SK-N-SH (cell line): Measurements from ENCODE around the gene COL15A1. TPM values are rescaled to one million over a fixed set of nuclear protein-coding genes. Genes with fewer than 3 reads are reported as not detected.
A peak's percentile ranks its signal among the peaks of the same experiment; 100 is the strongest.

Experiments
- CTCF ChIA-PET: fragments of 300-600, 350-600 bp; formaldehyde crosslinking; extraction: SDS; loops from one replicate; lab custom pipeline; 2021; lab: Yijun Ruan, JAX
- POLR2A ChIA-PET: fragments of 350-600 bp; sonication (Branson Sonifier 250); formaldehyde crosslinking; extraction: SDS; loops from one replicate; lab custom pipeline; 2020; ENCODE audit warnings: antibody characterized with exemption, inconsistent platforms; lab: Yijun Ruan, JAX
- DNase-seq: peaks from one replicate; pipeline ENCODE4 v3.0.0; 2012
- H2AFZ ChIP-seq: fragments of 200-600 bp; sonication (generic); 2 replicates; pipeline ENCODE4 v1.8.1; 2016; ENCODE audit warnings: antibody characterized with exemption, mild to moderate bottlenecking, low read depth
- H3F3A ChIP-seq: fragments of 200-600 bp; sonication (generic); replicated peaks from 2 replicates; pipeline ENCODE3; 2016; ENCODE audit warnings: antibody characterized with exemption, mild to moderate bottlenecking; ENCODE audit not compliant: insufficient read depth
- H3K27ac ChIP-seq, 2 experiments: fragments of 200-500 bp in 1 of 2; fragments of 200-600 bp in 1 of 2; sonication (Bioruptor generic) in 1 of 2; sonication (generic), shearing (Covaris generic) in 1 of 2; 2 replicates each; pipeline versions ENCODE4 v1.5.1 to v1.6.1; 2014 to 2016; ENCODE audit warnings: low read depth in 2 of 2, inconsistent platforms in 1 of 2, low read length in 1 of 2, mild to moderate bottlenecking in 1 of 2, mixed read lengths in 1 of 2
- H3K27me3 ChIP-seq: fragments of 200-600 bp; sonication (generic), shearing (Covaris generic); 2 replicates; pipeline ENCODE4 v1.6.1; 2016; ENCODE audit warnings: mixed run types; ENCODE audit not compliant: insufficient read depth
- H3K36me3 ChIP-seq, 2 experiments: fragments of 200-500 bp in 1 of 2; fragments of 200-600 bp in 1 of 2; sonication (Bioruptor generic) in 1 of 2; sonication (generic) in 1 of 2; replicated peaks in 1 of 2; 2 replicates each; pipeline versions ENCODE3 to v1.5.1; 2014 to 2016; ENCODE audit warnings: low read length in 1 of 2, mild to moderate bottlenecking in 1 of 2; ENCODE audit not compliant: insufficient read depth in 2 of 2, control insufficient read depth in 1 of 2
- H3K4me1 ChIP-seq, 2 experiments: fragments of 200-500 bp in 1 of 2; fragments of 200-600 bp in 1 of 2; sonication (Bioruptor generic) in 1 of 2; sonication (generic), shearing (Covaris generic) in 1 of 2; 2 replicates each; pipeline versions ENCODE4 v1.5.1 to v1.6.1; 2014 to 2016; ENCODE audit warnings: low read depth in 1 of 2, low read length in 1 of 2, mixed run types in 1 of 2; ENCODE audit not compliant: insufficient read depth in 2 of 2, control insufficient read depth in 1 of 2
- H3K4me2 ChIP-seq: fragments of 200-600 bp; sonication (generic), shearing (Covaris generic); 2 replicates; pipeline ENCODE4 v1.6.1; 2017; ENCODE audit warnings: mixed run types
- H3K4me3 ChIP-seq, 2 experiments: fragments of 200-500 bp in 1 of 2; fragments of 200-600 bp in 1 of 2; sonication (Bioruptor generic) in 1 of 2; sonication (generic), shearing (Covaris generic) in 1 of 2; 2 replicates each; pipeline versions ENCODE4 v1.5.1 to v1.8.1; 2014 to 2016; ENCODE audit warnings: low read depth in 2 of 2, inconsistent platforms in 1 of 2, low read length in 1 of 2, mild to moderate bottlenecking in 1 of 2, mixed read lengths in 1 of 2, moderate library complexity in 1 of 2
- H3K79me2 ChIP-seq: fragments of 200-600 bp; sonication (generic); 2 replicates; pipeline ENCODE4 v1.8.1; 2017; ENCODE audit warnings: mild to moderate bottlenecking; ENCODE audit not compliant: insufficient read depth
- H3K9ac ChIP-seq: fragments of 200-600 bp; sonication (generic); 2 replicates; pipeline ENCODE4 v1.6.1; 2017; ENCODE audit warnings: mixed run types
- H3K9me2 ChIP-seq: fragments of 200-600 bp; sonication (generic); 2 replicates; pipeline ENCODE4 v1.6.1; 2017; ENCODE audit warnings: mixed run types
- H3K9me3 ChIP-seq: fragments of 200-600 bp; sonication (generic); 2 replicates; pipeline ENCODE4 v1.6.1; 2017; ENCODE audit warnings: mixed run types, mild to moderate bottlenecking, moderate library complexity
- H4K20me1 ChIP-seq: fragments of 200-600 bp; sonication (generic); 2 replicates; pipeline ENCODE4 v1.6.1; 2017; ENCODE audit warnings: mild to moderate bottlenecking, mixed run types; ENCODE audit not compliant: insufficient read depth
- ELF1 ChIP-seq: IDR thresholded peaks from 2 replicates; pipeline ENCODE4 v1.4.0; 2012
- FOXM1 ChIP-seq: IDR thresholded peaks from 2 replicates; pipeline ENCODE4 v1.4.0; 2012; ENCODE audit warnings: low read depth, mild to moderate bottlenecking
- MXI1 ChIP-seq: IDR thresholded peaks from 2 replicates; pipeline ENCODE4 v1.6.1; 2012; ENCODE audit warnings: mild to moderate bottlenecking, low read depth, low read length, improper control_type of control experiment
- NFIC ChIP-seq: IDR thresholded peaks from 2 replicates; pipeline ENCODE4 v1.4.0; 2012; ENCODE audit warnings: borderline replicate concordance
- RCOR1 ChIP-seq: fragments of 150-350 bp; IDR thresholded peaks from 2 replicates; pipeline ENCODE4 v1.6.1; 2017; ENCODE audit warnings: antibody characterized with exemption, low read length
- REST ChIP-seq: IDR thresholded peaks from 2 replicates; pipeline ENCODE4 v1.6.1; 2012; ENCODE audit warnings: mild to moderate bottlenecking, low read depth, low read length, moderate library complexity
- RFX5 ChIP-seq: IDR thresholded peaks from 2 replicates; pipeline ENCODE4 v1.6.1; 2012; ENCODE audit warnings: mild to moderate bottlenecking, improper control_type of control experiment, low read length
- RXRA ChIP-seq: IDR thresholded peaks from 2 replicates; pipeline ENCODE4 v1.4.0; 2012; ENCODE audit warnings: low read depth, mild to moderate bottlenecking, borderline replicate concordance
- SIN3A ChIP-seq: IDR thresholded peaks from 2 replicates; pipeline ENCODE4 v1.6.1; 2012; ENCODE audit warnings: low read depth, mild to moderate bottlenecking, low read length, moderate library complexity, borderline replicate concordance
- TCF12 ChIP-seq: IDR thresholded peaks from 2 replicates; pipeline ENCODE4 v1.4.0; 2012
- TEAD4 ChIP-seq: IDR thresholded peaks from 2 replicates; pipeline ENCODE4 v1.4.0; 2012; ENCODE audit warnings: mild to moderate bottlenecking, borderline replicate concordance; ENCODE audit not compliant: insufficient read depth
- WGBS: methylation state at CpG from one replicate; pipeline ENCODE4 v1.1.6; 2017; ENCODE audit warnings: low lambda C conversion rate; 5-methylcytosine and 5-hydroxymethylcytosine counted together
- polyA plus RNA-seq, 3 experiments: library from polyadenylated mRNA; depleted of rRNA; stranded (reverse); fragments of >200 nt; gene quantifications; 2 replicates each; pipeline ENCODE4 v1.2.3, GENCODE V29; 2012
- TF ChIP-seq, protein P1 (sequence below): fragments of 200-600 bp; sonication (generic); IDR thresholded peaks from 2 replicates; pipeline ENCODE4 v1.6.1; 2017; ENCODE audit warnings: antibody characterized with exemption, mild to moderate bottlenecking, moderate library complexity
- TF ChIP-seq, protein P2 (sequence below): IDR thresholded peaks from 2 replicates; pipeline ENCODE4 v1.4.0; 2012; ENCODE audit warnings: low read depth
- TF ChIP-seq, protein P3 (sequence below): fragments of 150-350 bp; IDR thresholded peaks from 2 replicates; pipeline ENCODE4 v1.6.1; 2017; ENCODE audit warnings: antibody characterized with exemption, low read length, low read depth, borderline replicate concordance
- TF ChIP-seq, protein P4 (sequence below): IDR thresholded peaks from 2 replicates; pipeline ENCODE4 v1.4.0; 2012; ENCODE audit warnings: low read depth, borderline replicate concordance

COL15A1 gene
- polyA plus RNA-seq, 1 of the 3 experiments (the other 2 are of a cell fraction) = 0.84 TPM

GRCh38 chr9:99066571-99066970, 122.9 kb downstream of the COL15A1 start (continued):
- TF ChIP-seq, protein P1, sequence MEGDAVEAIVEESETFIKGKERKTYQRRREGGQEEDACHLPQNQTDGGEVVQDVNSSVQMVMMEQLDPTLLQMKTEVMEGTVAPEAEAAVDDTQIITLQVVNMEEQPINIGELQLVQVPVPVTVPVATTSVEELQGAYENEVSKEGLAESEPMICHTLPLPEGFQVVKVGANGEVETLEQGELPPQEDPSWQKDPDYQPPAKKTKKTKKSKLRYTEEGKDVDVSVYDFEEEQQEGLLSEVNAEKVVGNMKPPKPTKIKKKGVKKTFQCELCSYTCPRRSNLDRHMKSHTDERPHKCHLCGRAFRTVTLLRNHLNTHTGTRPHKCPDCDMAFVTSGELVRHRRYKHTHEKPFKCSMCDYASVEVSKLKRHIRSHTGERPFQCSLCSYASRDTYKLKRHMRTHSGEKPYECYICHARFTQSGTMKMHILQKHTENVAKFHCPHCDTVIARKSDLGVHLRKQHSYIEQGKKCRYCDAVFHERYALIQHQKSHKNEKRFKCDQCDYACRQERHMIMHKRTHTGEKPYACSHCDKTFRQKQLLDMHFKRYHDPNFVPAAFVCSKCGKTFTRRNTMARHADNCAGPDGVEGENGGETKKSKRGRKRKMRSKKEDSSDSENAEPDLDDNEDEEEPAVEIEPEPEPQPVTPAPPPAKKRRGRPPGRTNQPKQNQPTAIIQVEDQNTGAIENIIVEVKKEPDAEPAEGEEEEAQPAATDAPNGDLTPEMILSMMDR = no peak
- TF ChIP-seq RXRA (no peak), RFX5 (no peak)
- TF ChIP-seq, protein P2, sequence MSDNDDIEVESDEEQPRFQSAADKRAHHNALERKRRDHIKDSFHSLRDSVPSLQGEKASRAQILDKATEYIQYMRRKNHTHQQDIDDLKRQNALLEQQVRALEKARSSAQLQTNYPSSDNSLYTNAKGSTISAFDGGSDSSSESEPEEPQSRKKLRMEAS = no peak
- TF ChIP-seq, protein P3, sequence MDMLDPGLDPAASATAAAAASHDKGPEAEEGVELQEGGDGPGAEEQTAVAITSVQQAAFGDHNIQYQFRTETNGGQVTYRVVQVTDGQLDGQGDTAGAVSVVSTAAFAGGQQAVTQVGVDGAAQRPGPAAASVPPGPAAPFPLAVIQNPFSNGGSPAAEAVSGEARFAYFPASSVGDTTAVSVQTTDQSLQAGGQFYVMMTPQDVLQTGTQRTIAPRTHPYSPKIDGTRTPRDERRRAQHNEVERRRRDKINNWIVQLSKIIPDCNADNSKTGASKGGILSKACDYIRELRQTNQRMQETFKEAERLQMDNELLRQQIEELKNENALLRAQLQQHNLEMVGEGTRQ = no peak

GRCh38 chr9:99069075-99069474, 125.4 kb downstream of the COL15A1 start:
- POLR2A ChIA-PET = no interaction called here
- H3K36me3 ChIP-seq = no peaks in the 10 kb centered on the region
- no peak overlapping the region for H3K9ac ChIP-seq
- DNase-seq = no peak
- H3K9me2 ChIP-seq = no peaks in the 10 kb centered on the region
- CTCF ChIA-PET = interaction anchor here (0.6 kb wide), 1 partner anchor 11 kb away, joined by 3 read pairs; no protein-coding TSS in a partner anchor
- H4K20me1 ChIP-seq = no peaks in the 10 kb centered on the region
- H2AFZ ChIP-seq = no peak overlapping the region
- WGBS = 100% methylated on average over 1 of the region's 1 CpG
- H3K79me2 ChIP-seq = no peaks in the 10 kb centered on the region
- H3F3A ChIP-seq = no peaks in the 10 kb centered on the region
- no peak overlapping the region for H3K4me2 ChIP-seq
- TF ChIP-seq RFX5 (no peak), RCOR1 (no peak), SIN3A (no peak), FOXM1 (no peak)
- TF ChIP-seq, protein P4, sequence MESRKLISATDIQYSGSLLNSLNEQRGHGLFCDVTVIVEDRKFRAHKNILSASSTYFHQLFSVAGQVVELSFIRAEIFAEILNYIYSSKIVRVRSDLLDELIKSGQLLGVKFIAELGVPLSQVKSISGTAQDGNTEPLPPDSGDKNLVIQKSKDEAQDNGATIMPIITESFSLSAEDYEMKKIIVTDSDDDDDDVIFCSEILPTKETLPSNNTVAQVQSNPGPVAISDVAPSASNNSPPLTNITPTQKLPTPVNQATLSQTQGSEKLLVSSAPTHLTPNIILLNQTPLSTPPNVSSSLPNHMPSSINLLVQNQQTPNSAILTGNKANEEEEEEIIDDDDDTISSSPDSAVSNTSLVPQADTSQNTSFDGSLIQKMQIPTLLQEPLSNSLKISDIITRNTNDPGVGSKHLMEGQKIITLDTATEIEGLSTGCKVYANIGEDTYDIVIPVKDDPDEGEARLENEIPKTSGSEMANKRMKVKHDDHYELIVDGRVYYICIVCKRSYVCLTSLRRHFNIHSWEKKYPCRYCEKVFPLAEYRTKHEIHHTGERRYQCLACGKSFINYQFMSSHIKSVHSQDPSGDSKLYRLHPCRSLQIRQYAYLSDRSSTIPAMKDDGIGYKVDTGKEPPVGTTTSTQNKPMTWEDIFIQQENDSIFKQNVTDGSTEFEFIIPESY = no peak
- no peak overlapping the region for H3K27ac ChIP-seq
- H3K27me3 ChIP-seq = no peaks in the 10 kb centered on the region
- no peaks in the 10 kb centered on the region for H3K9me3 ChIP-seq
- H3K4me3 ChIP-seq = no peak overlapping the region
- H3K4me1 ChIP-seq = peaks cover 0 to 24% of the 10 kb centered on the region in 2 experiments; a peak in 1 of 4 replicates

DNA sequence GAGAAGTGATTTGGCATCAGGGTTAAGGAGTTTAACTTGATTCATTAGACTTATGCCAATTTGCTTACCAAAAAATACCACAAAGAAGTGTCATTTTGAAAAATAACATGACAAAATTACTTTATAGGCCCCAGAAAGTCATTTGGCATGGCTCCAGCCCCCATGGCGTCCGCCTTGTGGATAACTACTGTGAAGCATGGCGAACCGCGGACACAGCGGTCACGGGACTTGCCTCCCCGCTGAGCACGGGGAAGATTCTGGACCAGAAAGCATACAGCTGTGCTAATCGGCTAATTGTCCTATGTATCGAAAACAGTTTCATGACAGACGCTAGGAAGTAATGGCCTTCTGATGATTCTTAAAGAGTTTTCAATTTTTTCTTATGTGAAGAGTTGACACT, 125.8 kb downstream of the COL15A1 start:
- H3K9ac ChIP-seq = no peak overlapping the region
- WGBS = 89% methylated on average over 12 of the region's 12 CpGs
- no peaks in the 10 kb centered on the region for H3K9me2 ChIP-seq
- H3K4me1 ChIP-seq = peaks cover 0 to 24% of the 10 kb centered on the region in 2 experiments; a peak in 1 of 4 replicates
- peak overlapping the region in 1 of 2 experiments; percentile 21; a peak in 1 of 4 replicates for H3K27ac ChIP-seq
- no peak overlapping the region for H3K4me3 ChIP-seq
- H3K36me3 ChIP-seq = no peaks in the 10 kb centered on the region
- H4K20me1 ChIP-seq = no peaks in the 10 kb centered on the region
- H3K4me2 ChIP-seq = no peak overlapping the region
- no peaks in the 10 kb centered on the region for H3K79me2 ChIP-seq
- no peaks in the 10 kb centered on the region for H3K27me3 ChIP-seq
- TF ChIP-seq MXI1 (no peak), TCF12 (no peak), TEAD4 (no peak), NFIC (no peak), RXRA (no peak), ELF1 (no peak), REST (no peak)
- TF ChIP-seq, protein P2 = no peak
- no peaks in the 10 kb centered on the region for H3K9me3 ChIP-seq
- POLR2A ChIA-PET = no interaction called here
- no peak overlapping the region for H2AFZ ChIP-seq
- H3F3A ChIP-seq = no peaks in the 10 kb centered on the region
- DNase-seq = no peak
- CTCF ChIA-PET = interaction anchor here (0.6 kb wide), 1 partner anchor 11 kb away, joined by 3 read pairs; no protein-coding TSS in a partner anchor
